Astrocyte of the spinal cord (primary cell): ENCODE measurements around the gene ATP9A.
"Not testable (repeated sequence)": the region's sequence is repeated elsewhere in the genome, so short reads cannot be mapped to it uniquely, and the experiment has no call there.

Source experiments
- DNase-seq: peaks from one replicate; pipeline ENCODE4 v3.0.0; 2011; ENCODE audit warnings: low read depth, low spot score
- H3K4me3 ChIP-seq: 2 replicates; pipeline ENCODE4 v1.5.1; 2011; ENCODE audit warnings: low read depth, mild to moderate bottlenecking, low read length, moderate library complexity
- CTCF ChIP-seq: IDR thresholded peaks from 2 replicates; pipeline ENCODE4 v1.5.1; 2012; ENCODE audit warnings: low read depth, mild to moderate bottlenecking, low read length, inconsistent platforms
- in situ Hi-C: cut with HindIII; loops from 2 replicates; pipeline ENCODE4 v1.10.0; 2017; ENCODE audit warnings: low sequenced_read_pairs

The ATP9A gene

DNA sequence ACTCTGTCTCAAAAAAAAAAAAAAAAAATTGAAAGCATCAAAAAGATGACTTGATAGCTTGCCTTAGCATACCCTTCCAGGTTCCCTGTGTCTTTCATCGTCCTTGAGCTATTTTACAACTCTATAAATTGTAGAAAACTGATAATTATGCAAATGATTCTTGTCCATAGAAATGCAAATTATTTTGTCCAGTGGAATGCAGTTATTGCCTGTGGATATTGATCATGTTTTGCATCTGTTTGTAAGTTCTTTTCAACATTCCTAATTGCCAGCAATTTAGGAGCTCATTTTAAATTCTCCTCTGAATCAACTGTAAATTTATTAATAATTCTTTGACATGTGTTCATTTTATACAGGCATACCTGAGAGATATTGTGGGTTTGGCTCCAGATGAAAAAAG lies 7.1 kb upstream of the ATP9A start:
- no peak overlapping the region for H3K4me3 ChIP-seq
- no peak for DNase-seq
- TF ChIP-seq CTCF = no peak
- in situ Hi-C loops = no loop called here

DNA sequence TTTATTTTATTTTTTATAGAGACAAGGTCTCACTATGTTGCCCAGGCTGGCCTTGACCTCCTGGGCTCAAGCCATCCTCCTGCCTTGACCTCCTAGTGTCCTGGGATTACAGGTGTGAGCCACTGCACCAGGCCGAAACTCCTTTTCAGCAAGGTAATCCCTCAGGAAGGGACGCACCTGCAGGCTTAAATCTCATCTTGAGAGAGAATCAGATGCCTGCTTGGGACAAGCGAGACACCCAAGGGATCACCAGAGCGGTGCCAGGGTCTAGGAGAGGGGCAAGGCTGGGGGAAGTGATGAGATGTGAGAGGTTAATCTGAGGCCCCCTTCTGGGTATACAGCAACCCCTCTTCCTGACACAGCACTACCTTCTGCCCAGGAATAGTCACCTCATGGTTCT lies 4.0 kb upstream of the ATP9A start:
- DNase-seq = no peak
- H3K4me3 ChIP-seq = no peak overlapping the region
- no peak for TF ChIP-seq CTCF
- in situ Hi-C loops = no loop called here

DNA sequence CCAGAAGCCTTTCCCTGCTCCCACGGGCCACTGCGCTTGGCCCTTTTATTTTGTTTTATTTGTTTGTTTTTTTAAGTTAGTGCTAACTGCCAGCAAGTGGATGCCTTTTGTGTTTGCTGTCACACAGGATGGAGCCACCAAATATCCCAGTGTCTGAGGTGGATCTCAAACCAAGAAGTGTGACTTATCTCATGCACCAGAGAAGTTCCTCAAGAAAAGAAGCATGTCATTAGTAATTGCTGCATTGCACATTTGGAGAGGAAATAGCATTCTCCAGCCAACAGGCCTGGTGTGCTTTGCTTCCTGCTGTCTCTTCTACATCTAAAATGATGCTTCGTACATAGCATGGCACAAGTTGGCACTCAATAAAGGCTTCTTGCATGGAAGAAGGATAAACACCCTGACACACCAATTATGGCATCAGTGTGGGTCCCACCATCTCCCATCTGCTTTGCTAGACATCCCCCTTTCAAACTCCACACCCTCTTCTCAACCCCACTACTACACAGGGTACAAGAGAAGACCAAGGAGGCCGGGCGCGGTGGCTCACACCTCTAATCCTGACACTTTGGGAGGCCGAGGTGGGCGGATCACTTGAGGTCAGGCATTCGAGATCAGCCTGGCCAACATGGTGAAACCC lies 1.9 kb upstream of the ATP9A start:
- in situ Hi-C loops = no loop called here
- DNase-seq = no peak
- H3K4me3 ChIP-seq = no peak overlapping the region
- no peak for TF ChIP-seq CTCF

GRCh38 chr20:51768759-51769517 lies 748 bp upstream of the ATP9A start:
- no peak for DNase-seq
- in situ Hi-C loops = no loop called here
- H3K4me3 ChIP-seq = peak overlapping the region; percentile 15
- no peak for TF ChIP-seq CTCF

DNA sequence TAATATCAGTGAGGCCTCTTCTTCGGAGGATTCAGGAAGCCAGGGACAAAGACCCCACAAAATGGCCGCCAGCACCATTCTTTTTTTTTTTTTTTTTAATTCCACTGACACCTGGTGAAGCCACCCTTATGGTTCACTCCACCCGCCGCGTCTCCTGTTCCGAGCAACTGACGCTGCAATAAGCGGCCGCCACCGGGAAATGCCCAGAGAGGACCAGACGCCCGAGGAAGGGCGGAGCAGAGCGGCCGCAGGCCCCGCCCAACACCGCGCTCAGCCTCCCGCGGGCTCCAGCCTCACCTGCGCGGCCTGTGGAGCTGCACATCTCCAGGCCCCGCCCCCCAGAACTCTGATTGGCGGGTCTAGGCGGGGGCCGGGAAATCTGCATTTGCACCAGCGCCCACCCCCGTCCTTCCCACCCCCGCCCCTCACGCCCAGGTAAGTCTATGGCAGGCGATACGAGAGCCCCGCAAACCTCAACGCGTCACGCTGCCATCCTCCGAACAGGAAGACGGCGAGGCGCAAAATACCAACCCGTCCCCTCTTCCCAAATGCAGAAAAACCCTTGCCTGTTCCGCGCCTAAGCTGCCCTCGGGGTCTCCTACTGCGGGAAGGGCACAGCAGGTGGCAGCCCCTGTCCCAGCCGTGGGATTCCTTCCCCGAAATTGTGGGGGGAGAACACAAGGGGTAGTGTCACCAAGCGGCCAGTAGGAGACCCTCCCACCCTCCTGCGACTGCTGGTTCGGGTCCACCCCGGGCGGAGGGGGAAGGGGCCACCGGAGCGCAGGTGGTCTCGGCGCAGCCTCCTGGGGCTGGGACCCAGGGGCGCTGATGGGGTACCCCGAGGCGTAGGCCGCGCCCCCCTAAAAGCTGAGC lies 960 bp downstream of the ATP9A start:
- TF ChIP-seq CTCF = peak; percentile 40
- peak overlapping the region; percentile 80 for H3K4me3 ChIP-seq
- DNase-seq = no peak
- in situ Hi-C loops = no loop called here

DNA sequence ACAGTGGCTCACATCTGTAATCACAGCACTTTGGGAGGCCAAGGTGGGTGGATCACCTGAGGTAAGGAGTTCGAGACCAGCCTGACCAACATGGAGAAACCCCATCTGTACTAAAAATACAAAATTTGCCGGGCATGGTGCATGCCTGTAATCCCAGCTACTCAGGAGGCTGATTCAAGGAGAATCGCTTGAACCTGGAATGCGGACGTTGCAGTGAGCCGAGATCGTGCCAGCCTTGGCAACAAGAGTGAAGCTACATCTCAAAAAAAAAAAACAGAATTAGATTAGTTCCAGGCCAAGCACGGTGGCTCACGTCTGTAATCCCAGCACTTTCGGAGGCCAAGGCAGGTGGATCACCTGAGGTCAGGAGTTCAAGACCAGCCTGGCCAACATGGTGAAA lies 2.8 kb downstream of the ATP9A start:
- in situ Hi-C loops, H3K4me3 ChIP-seq, DNase-seq: not testable (repeated sequence)
